AG10803 (cell line): ENCODE measurements around the gene SLC6A18.

Experiments used
- DNase-seq: peaks from one replicate; pipeline ENCODE4 v3.0.0; 2010; ENCODE audit warnings: low read depth
- H3K4me3 ChIP-seq: 2 replicates; pipeline ENCODE4 v1.5.1; 2011; ENCODE audit warnings: mild to moderate bottlenecking, low read length, control low read depth
- CTCF ChIP-seq: conservative IDR thresholded peaks from 2 replicates; pipeline ENCODE4 v1.5.1; 2011; ENCODE audit warnings: mild to moderate bottlenecking, low read length, control low read depth, inconsistent platforms

Gene SLC6A18

DNA sequence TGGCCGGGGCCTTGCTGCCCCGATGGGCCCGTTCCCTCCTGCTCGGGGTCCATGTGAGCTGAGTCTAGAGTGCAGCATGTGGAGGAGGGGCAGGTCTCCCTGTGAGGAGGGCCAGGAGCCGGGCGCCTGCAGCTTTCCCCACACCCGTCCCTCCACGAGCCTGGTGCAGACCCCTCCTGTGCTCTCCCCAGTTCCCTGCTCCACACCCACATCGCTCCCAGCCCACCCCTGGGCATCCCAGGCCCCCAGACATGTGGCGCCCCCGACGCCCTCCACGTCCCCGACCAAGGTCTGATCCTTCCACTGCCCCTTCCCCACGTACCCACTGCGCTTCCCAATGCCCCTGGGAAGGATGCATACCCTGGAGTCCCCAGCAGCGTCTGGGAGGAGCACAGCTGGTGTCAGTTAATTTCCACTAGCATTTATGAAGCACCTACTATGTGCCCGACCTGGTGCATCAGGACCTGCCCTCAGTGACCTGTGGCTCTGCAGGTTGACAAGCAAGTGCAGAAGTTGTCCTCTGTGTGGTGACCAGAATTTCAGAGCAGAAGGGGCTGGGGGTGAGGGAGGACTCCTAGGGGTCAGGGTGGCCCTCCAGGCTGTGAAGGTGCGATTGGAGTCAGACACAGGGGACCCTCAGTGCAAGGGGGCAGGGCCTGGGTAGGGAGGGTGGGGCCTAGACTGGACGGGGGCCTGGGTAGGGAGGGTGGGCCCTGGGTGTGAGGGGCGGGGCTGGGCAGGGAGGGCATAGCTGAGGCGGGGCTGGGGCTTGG is 10.8 kb upstream of the SLC6A18 start:
- no peak overlapping the region for H3K4me3 ChIP-seq
- no peak for TF ChIP-seq CTCF
- no peak for DNase-seq

DNA sequence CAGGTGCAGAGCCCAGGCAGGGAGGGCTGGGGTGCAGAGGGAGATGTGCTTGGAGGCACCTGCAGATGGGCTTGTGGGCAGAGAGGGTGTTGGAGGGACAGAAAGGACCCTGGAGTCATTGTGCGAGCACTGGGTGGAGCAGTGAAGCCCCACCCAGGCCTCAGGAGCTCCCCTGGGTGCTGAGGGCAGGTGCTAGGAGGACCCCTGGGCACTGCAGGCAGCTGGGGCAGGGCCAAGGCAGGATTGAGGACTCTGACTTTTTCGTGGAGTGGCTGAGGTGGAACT is 10.3 kb upstream of the SLC6A18 start:
- TF ChIP-seq CTCF, result no peak

DNA sequence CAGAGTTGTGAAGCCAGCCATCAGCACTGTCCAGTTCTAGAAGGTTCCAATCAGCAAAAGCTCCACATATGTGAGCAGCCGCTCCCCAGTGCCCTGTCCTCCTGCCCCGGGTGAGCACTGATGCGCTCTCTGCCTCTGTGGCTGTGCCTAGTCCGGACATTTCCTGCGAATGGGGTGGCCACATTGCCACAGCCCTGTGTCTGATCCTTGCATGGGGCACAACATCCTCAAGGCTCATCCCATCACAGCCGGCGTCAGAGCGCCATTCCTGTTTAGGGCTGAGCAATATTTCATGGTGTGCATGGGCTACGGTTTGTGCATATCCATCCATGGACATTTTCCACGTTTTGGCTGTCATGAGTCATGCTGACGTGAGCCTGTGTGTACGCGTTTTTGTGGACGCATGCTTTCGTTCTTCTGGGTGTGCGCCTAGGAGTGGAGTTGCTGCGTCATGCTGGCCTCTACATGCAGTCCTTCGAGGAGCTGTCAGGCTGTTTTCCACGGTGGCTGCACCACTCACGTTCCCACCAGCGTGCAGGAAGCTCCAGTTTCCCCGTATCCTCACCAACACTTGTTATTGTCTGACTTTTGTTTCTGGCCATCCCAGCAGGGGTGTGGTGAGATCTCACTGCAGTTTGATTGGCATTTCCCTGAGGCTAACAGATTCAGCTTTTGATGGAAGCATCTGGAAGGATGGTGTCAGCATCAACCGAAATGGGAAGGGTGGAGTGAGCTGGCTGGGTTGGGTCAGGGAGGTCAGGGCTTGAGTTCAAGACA is 9.7 kb upstream of the SLC6A18 start:
- no peak for TF ChIP-seq CTCF
- DNase-seq, result no peak

More for the DNA sequence above, 10.3 kb upstream of the SLC6A18 start:
- DNase-seq, result no peak
- no peak overlapping the region for H3K4me3 ChIP-seq

DNA sequence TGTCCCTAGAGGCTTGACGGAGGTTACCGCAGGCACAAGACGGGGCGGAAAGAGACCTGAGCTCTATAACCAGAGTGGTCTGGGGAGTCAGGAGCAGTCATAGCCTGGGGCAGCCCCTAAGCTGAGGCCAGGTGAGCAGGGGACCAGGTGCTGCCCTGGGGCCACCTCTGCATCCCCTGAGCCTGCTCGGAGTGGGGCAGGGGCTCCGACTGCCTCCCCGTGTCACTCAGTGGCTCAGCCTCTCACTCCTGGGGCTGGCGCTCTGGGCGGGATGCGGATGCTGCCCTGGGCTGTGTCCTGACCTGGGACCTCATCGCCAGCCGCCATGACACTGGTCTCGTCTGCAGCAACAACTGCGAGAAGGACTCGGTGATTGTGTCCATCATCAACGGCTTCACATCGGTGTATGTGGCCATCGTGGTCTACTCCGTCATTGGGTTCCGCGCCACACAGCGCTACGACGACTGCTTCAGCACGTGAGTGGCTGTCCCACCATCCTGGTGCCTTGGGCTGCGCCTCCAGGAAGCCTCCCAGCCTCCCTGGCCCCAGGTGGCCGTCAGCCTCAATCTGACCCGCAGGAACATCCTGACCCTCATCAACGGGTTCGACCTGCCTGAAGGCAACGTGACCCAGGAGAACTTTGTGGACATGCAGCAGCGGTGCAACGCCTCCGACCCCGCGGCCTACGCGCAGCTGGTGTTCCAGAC is 8.8 kb upstream of the SLC6A18 start:
- DNase-seq, result no peak
- TF ChIP-seq CTCF, result no peak
- H3K4me3 ChIP-seq, result no peak overlapping the region

More for the DNA sequence above, 9.7 kb upstream of the SLC6A18 start:
- no peak overlapping the region for H3K4me3 ChIP-seq

DNA sequence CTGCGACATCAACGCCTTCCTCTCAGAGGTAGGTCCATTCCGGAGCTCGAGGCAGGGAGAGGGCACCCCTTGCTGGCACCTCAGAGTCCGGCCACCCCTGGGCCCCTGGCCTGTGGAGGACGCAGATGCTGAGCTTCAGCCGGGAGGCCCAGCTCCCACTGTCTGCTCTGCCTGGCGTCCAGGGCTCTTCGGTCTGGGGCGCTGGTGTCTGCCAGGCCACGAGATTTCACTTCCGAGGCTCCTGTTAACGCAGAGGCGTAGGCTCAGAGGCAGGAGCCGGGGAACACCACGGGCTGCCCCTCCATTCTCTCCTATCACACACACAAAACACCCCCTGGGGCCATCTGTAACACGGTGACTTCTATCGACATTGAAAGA is 8.3 kb upstream of the SLC6A18 start:
- no peak for DNase-seq
- no peak for TF ChIP-seq CTCF
- H3K4me3 ChIP-seq, result no peak overlapping the region

- no peak for DNase-seq
- TF ChIP-seq CTCF, result no peak
- H3K4me3 ChIP-seq, result no peak overlapping the region
These were observed 7.5 kb upstream of the SLC6A18 start for GRCh38 chr5:1217596-1218206.
